Measurements from ENCODE around the gene NRXN3.

GRCh38 chr14:78992867-78993266 is 822.7 kb downstream of the NRXN3 start:
- TF ChIP-seq, protein P1, sequence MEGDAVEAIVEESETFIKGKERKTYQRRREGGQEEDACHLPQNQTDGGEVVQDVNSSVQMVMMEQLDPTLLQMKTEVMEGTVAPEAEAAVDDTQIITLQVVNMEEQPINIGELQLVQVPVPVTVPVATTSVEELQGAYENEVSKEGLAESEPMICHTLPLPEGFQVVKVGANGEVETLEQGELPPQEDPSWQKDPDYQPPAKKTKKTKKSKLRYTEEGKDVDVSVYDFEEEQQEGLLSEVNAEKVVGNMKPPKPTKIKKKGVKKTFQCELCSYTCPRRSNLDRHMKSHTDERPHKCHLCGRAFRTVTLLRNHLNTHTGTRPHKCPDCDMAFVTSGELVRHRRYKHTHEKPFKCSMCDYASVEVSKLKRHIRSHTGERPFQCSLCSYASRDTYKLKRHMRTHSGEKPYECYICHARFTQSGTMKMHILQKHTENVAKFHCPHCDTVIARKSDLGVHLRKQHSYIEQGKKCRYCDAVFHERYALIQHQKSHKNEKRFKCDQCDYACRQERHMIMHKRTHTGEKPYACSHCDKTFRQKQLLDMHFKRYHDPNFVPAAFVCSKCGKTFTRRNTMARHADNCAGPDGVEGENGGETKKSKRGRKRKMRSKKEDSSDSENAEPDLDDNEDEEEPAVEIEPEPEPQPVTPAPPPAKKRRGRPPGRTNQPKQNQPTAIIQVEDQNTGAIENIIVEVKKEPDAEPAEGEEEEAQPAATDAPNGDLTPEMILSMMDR (IDR thresholded peaks at IDR 0.05; ENCODE audit: poor library complexity, severe bottlenecking), result no peak
- no peak for TF ChIP-seq POLR2AphosphoS5 (IDR thresholded peaks at IDR 0.05)
- TF ChIP-seq EZH2 (IDR thresholded peaks at IDR 0.05; ENCODE audit: borderline replicate concordance, insufficient read depth, low read length, poor library complexity, severe bottlenecking), result no peak
- TF ChIP-seq SMC3 (conservative IDR thresholded peaks at IDR 0.05; ENCODE audit: poor library complexity), result no peak
- no peak for TF ChIP-seq EP300 (conservative IDR thresholded peaks at IDR 0.05; ENCODE audit: poor library complexity, severe bottlenecking)
